Caki2 (cell line): ENCODE data around the gene TEX44. TPM values are rescaled to one million over a fixed set of nuclear protein-coding genes. Genes with fewer than 3 reads are reported as not detected.

ENCODE experiments used
- total RNA-seq: library from RNA; depleted of rRNA; stranded (reverse); fragments of >200 nt; shearing (Covaris generic); gene quantifications from 2 replicates; pipeline ENCODE4 v1.2.3, GENCODE V29; 2014; ENCODE audit warnings: low replicate concordance; rRNA removed

The TEX44 gene
- total RNA-seq, 1 experiment from 2014 or later: not detected

Other genes starting within 250 kb of the TEX44 start
- gene B3GNT7, start 197.2 kb upstream of the TEX44 start, total RNA-seq: 0.57 and 1.4 TPM in 2 replicates
- gene NCL, start 128.4 kb upstream of the TEX44 start, total RNA-seq: 60.7 and 106 TPM in 2 replicates
- not detected in 2 replicates for gene NMUR1, start 62.4 kb upstream of the TEX44 start, total RNA-seq
- gene PTMA, start 115.7 kb downstream of the TEX44 start, total RNA-seq: 1,152 and 1,297 TPM in 2 replicates
- 44.9 and 45.4 TPM in 2 replicates for gene PDE6D, start 188.4 kb downstream of the TEX44 start, total RNA-seq
- 27.8 and 30.6 TPM in 2 replicates for gene COPS7B, start 193.6 kb downstream of the TEX44 start, total RNA-seq